ENCODE measurements around the gene BCAS1.

Gene BCAS1

DNA sequence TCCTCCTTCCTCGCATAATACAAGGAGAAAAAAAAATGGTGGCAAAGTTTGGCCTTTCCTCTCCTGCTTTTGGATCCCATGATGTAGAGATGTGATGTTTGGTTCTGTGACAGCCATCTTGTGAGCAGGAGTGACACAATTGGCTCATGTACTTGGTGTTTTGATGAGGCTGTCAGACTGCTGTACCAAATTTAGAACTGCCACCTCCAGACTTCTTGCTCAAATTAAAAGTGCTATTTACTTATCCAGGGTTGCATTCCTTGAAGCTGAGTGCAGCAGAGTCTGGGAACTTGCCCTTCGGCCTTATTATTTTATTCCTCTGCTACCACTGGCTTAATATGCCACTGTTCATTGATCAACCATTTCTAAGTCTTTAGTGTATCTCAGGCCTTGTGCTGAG, 21.9 kb downstream of the BCAS1 start:
- TF ChIP-seq, protein P1, sequence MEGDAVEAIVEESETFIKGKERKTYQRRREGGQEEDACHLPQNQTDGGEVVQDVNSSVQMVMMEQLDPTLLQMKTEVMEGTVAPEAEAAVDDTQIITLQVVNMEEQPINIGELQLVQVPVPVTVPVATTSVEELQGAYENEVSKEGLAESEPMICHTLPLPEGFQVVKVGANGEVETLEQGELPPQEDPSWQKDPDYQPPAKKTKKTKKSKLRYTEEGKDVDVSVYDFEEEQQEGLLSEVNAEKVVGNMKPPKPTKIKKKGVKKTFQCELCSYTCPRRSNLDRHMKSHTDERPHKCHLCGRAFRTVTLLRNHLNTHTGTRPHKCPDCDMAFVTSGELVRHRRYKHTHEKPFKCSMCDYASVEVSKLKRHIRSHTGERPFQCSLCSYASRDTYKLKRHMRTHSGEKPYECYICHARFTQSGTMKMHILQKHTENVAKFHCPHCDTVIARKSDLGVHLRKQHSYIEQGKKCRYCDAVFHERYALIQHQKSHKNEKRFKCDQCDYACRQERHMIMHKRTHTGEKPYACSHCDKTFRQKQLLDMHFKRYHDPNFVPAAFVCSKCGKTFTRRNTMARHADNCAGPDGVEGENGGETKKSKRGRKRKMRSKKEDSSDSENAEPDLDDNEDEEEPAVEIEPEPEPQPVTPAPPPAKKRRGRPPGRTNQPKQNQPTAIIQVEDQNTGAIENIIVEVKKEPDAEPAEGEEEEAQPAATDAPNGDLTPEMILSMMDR (conservative IDR thresholded peaks at IDR 0.05): no peak
- H3K27ac ChIP-seq: no peak overlapping the region

DNA sequence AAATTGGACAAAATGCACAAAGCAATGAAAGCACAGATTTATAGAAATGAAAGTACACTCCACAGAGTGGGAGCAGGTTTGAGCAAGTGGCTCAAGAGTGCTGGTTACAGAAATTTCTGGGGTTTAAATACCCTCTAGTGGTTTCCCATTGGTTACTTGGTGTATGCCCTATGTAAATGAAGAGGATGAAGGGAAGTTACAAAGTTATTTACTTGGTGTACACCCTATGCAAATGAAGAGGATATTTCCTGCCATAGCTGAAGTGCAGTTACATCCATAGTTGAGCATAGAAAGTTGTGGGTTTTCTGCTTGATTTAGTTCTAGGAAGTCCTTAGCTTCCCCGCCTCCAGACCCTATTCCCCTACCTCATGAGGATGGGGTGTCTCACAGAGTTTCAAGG, 22.7 kb downstream of the BCAS1 start:
- TF ChIP-seq, protein P1 (conservative IDR thresholded peaks at IDR 0.05): no peak
- H3K27ac ChIP-seq: no peak overlapping the region

DNA sequence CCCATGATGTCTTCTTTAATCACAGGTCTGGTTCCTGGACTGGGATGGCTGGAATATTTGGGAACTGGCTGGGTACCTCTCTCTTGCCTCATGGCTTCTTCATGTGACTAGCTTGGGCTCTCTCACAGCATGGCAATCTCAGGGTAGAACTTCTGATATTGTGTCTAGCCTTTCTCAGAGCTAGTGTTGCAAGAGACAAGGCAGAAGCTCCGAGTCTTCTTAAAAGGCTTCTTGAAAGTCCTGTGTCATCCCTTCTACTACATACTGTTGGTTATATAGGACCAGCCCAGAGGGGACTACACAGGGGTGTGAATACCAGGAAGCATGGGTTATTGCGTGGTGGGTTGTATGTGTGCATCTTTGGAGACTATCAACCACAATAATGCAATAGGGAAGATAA, 23.3 kb downstream of the BCAS1 start:
- H3K27ac ChIP-seq: no peak overlapping the region
- TF ChIP-seq, protein P1 (conservative IDR thresholded peaks at IDR 0.05): no peak

DNA sequence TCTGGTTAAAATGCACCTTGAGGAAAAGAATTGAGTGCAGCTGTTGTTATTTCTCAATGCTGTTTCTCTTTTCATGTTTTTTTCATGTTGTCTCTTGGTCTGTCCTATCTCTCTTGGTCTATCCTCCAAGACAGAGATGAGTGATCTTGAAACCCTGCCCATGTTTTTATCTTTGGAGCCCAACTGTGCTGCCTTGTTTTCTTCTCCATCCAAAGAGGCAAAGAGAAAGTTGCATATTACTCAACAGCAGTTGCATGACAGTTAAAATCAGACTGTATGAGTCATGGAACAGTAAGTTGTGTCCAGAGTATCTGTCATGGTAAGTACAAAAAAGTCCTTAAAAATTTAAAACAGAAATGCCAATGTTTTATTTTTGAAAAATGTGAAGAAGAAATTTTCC, 26.2 kb downstream of the BCAS1 start:
- no peak overlapping the region for H3K27ac ChIP-seq
- TF ChIP-seq, protein P1 (conservative IDR thresholded peaks at IDR 0.05): no peak

DNA sequence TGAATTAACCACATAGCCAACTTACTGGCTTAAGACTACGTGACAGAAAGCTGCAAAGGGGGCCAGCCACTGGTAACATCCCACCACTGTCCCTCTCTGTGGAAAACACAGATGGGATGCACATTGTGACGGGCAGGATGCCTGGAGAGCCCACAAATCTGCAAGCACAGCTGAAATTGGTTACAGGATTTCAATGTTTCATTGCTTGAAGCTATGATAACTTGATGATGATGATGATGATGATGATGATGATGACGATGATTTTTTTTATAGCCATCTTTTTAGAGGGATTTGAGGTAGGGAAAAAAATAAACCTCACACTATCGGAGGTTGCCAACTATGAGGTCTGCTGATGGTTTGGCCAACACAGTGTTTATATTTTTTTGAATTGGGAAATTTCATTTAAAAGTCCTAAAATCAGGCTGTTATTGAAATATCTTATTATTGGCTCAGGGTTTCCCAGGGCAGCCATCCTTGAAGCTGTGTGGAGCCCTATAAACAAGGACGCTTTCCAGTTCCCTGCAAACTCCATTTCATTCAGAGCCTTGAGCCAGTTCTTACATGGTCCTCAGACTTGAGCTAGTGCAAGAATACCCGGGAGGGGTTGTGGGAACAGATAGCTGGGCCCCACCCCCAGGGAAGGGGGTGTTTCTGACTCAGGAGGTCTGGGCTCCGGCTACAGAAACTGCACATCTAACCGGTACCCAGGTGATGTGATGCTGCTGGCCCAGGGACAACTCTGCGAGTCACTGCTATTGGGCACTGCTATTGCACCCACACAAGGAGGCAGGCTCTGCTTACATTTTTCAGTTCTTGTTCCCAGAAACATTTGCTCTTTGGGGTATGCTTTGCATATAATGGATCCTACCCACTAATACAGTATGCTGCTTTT, 27.1 kb downstream of the BCAS1 start:
- no peak overlapping the region for H3K27ac ChIP-seq
- TF ChIP-seq, protein P1 (conservative IDR thresholded peaks at IDR 0.05): no peak

DNA sequence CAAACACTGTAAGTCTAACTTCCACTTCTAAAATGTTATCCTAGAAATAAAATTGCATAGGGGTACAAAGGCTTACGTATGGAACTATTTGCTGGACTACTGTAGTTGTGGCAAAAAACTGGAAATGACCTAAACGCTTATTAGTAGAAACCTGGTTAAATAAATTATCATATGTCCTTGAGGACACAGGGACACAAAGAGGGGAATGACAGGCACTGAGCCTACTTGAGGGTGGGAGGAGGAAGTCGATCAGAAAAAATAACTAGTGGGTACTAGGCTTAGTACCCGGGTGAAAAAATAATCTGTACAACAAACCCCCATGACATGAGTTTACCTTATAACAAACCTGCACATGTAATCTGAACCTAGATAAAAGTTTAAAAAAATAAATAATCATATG, 28.4 kb downstream of the BCAS1 start:
- TF ChIP-seq, protein P1 (conservative IDR thresholded peaks at IDR 0.05): no peak
- no peak overlapping the region for H3K27ac ChIP-seq

DNA sequence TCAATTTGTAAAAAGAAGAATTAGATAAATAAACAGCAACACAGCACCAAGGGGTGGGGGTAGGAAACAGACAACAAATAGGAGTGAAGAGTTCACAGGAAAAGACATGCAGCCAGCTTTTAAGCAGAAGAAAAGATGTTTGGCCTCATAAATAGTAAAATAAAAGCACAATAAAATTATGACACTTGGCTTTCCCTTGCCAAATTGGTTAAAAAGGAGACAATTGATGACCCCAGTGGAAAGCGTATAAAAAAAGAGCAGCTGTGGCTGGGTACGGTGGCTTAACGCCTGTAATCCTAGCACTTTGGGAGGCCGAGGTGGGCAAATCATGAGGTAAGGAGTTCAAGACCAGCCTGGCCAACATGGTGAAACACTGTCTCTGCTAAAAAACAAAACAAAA, 29.1 kb downstream of the BCAS1 start:
- H3K27ac ChIP-seq: no peak overlapping the region
- TF ChIP-seq, protein P1 (conservative IDR thresholded peaks at IDR 0.05): no peak

Measured in VCaP (cell line).